Stomach (tissue), 19 donors: ENCODE data around the gene USP35. TPM values are rescaled to one million over a fixed set of nuclear protein-coding genes. Genes with fewer than 3 reads are reported as not detected.

Experiments
- DNase-seq, 2 donors: peaks; one replicate each; pipeline versions ENCODE4 v3.0.0 to v3.0.0-alpha.2; 2013 to 2019
- H3K27ac ChIP-seq, 5 donors: fragments of 200-600 bp in 4 of 5; sonication (generic) in 4 of 5; one replicate each; pipeline ENCODE4 v1.5.1; 2013 to 2019; ENCODE audit warnings: mild to moderate bottlenecking in 1 of 5, moderate library complexity in 1 of 5
- H3K27me3 ChIP-seq, 3 donors: fragments of 200-600 bp; sonication (generic); one replicate each; pipeline ENCODE4 v1.5.1; 2017 to 2019; ENCODE audit warnings: mixed run types in 1 of 3
- H3K36me3 ChIP-seq, 4 donors: fragments of 200-600 bp; sonication (generic); 1 replicate in 3 of 4; 2 replicates in 1 of 4; pipeline ENCODE4 v1.5.1; 2016 to 2019
- H3K4me1 ChIP-seq, 4 donors: fragments of 200-600 bp; sonication (generic); one replicate each; pipeline ENCODE4 v1.5.1; 2016 to 2019
- H3K4me3 ChIP-seq, 4 donors: fragments of 200-600 bp; sonication (generic) in 3 of 4; one replicate each; pipeline ENCODE4 v1.5.1; 2016 to 2019; ENCODE audit warnings: mild to moderate bottlenecking in 1 of 4
- H3K9me3 ChIP-seq, 4 donors: fragments of 200-600 bp; sonication (generic); one replicate each; pipeline ENCODE4 v1.5.1; 2016 to 2019
- CTCF ChIP-seq, 7 experiments: fragments of 450-650 bp in 4 of 7; fragments of 200-600 bp in 3 of 7; sonication (generic) in 3 of 7; IDR thresholded peaks; one replicate each; pipeline ENCODE4 v1.5.1; 2016 to 2019; ENCODE audit warnings: antibody characterized with exemption in 7 of 7, control low read depth in 2 of 7, mild to moderate bottlenecking in 1 of 7
- EP300 ChIP-seq: sonication (generic); formaldehyde crosslinking; IDR thresholded peaks from one replicate; pipeline ENCODE4 v1.6.1; 2017; ENCODE audit warnings: antibody characterized with exemption
- POLR2A ChIP-seq, 4 donors: fragments of 450-650 bp; IDR thresholded peaks; one replicate each; pipeline ENCODE4 v1.6.1; 2016; ENCODE audit warnings: antibody characterized with exemption in 4 of 4, control low read depth in 2 of 4, mild to moderate bottlenecking in 1 of 4, moderate library complexity in 1 of 4
- POLR2AphosphoS5 ChIP-seq, 3 donors: sonication (generic); formaldehyde crosslinking; IDR thresholded peaks; one replicate each; pipeline ENCODE4 v1.6.1; 2016; ENCODE audit warnings: antibody characterized with exemption in 3 of 3
- WGBS, 5 donors: extraction: QIAGEN DNeasy Blood & Tissue Kit in 3 of 5; methylation state at CpG; one replicate each; pipeline versions ENCODE4 v1.1.5 to v1.1.7; 2013 to 2018; 5-methylcytosine and 5-hydroxymethylcytosine counted together
- intact Hi-C: fragments of 100-400 bp; cut with DNase I; formaldehyde crosslinking; loops from one replicate; pipeline ENCODE4 v1.15.1; 2023; ENCODE audit warnings: low total_unique reads
- long read RNA-seq, 10 donors: transcript quantifications; one replicate each; lab custom pipeline, GENCODE V29; 2026
- polyA plus RNA-seq, 3 donors: library from polyadenylated mRNA; stranded (reverse); fragments of 200-250 nt; gene quantifications; one replicate each; pipeline ENCODE4 v1.2.3, GENCODE V29; 2013
- total RNA-seq, 5 donors: library from RNA; depleted of rRNA; stranded (reverse); fragments of >200 nt; gene quantifications; one replicate each; pipeline versions ENCODE4 v1.1.0 to v1.2.3, GENCODE V29; 2014 to 2016
- donor health status: healthy with polysubstance abuse.
- donor health status: Bipolar disorder and iron deficiency.
- donor health status: healthy.

USP35 gene
- 10 to 100 TPM in 3 of 5 donors, 1 to 10 TPM in 2; 3.3 to 68.4 (median 10.7) TPM for total RNA-seq
- polyA plus RNA-seq: 1 to 10 TPM in 2 of 3 donors, under 1 TPM in 1; 0.61 to 3.4 (median 2.8) TPM
- long read RNA-seq, donor 1: 0 reads
- long read RNA-seq, donor 2: 0 reads
- long read RNA-seq, donor 3: 0 reads
- long read RNA-seq, donor 4: 0 reads
- long read RNA-seq, donor 5: 0 reads
- long read RNA-seq, donor 6, partial matches to known transcripts: 0 of 1 reads
- long read RNA-seq, donor 6, other reads (novel, unspliced or antisense): 0 of 1 reads
- long read RNA-seq, donor 7: 0 reads
- long read RNA-seq, donor 8, partial matches to known transcripts: 0 of 1 reads
- long read RNA-seq, donor 8, other reads (novel, unspliced or antisense): 0 of 1 reads
- long read RNA-seq, donor 9: 0 reads
- long read RNA-seq, donor 10: 0 reads

DNA sequence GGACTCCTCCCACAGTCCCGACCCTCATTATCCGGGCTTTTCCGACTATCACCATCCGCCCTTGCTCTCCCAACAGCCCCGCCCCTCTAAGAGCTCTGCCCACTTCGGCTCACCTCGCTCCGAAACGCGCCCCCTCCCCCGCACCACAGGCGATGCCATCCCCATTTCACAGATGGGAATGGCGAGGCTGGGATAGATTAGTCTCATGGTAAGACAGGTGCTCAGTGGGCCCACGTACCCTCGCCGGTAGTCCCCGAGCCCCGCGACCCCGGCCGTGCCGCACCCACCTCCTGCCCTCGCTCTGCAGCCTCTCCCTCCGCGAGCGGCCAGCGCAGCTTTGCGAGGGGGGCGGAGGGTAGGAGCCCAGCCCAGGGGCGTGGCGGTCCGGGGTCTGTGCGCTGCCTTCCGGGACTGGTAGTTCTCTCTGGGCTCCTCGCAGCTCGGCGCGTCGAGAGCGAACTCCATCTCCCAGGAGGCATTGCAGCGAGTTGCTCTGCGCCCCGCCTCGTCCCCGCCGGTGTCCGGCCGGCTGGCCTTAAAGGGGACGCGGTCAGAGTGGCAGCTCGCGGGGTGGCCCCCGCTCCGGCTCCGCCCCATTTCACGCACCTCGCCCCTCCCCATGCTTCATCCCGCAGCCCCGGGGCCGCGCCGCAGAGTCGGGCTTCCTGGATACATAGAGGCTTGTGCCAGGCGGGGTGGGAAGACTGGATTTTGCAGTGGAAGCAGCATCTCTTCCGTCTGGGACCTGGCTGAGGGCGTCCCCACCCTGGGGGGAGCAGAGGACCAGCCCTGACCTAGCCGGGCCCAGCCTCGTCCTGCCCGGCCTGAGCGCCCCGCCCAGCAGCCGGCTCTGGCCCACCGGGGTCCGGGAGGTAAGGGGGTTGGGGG lies at the start of gene USP35, which contains the start of gene KCTD21:
Gene USP35 (plus strand): TSS at position 634 of the 888 bp plus-strand sequence. CDS start 7,327 bp downstream, outside the sequence.
Gene KCTD21 (minus strand): TSS at position 341 of the 888 bp plus-strand sequence. CDS start 14,072 bp downstream, outside the sequence.
- H3K36me3 ChIP-seq: peaks cover 0 to 11% (median 3%) of the 10 kb centered on the region in 4 donors
- no peaks in the 10 kb centered on the region for H3K27me3 ChIP-seq
- intact Hi-C loops: no loop called here
- DNase-seq: peak; percentile 96 to 99
- peak within 1 kb of the TSS; percentile 84 to 97 (median 88) for H3K4me3 ChIP-seq
- no peaks in the 10 kb centered on the region for H3K9me3 ChIP-seq
- 0 to 1% (median 1%) methylated on average over 16 to 74 of the region's 74 CpGs for WGBS, 5 donors
- TF ChIP-seq POLR2AphosphoS5 (IDR thresholded peaks at IDR 0.05): peak in 2 of 3 donors; percentile 91 to 92
- TF ChIP-seq CTCF (IDR thresholded peaks at IDR 0.05): no peak
- H3K4me1 ChIP-seq: peaks cover 25 to 57% (median 43%) of the 10 kb centered on the region in 4 donors
- peak within 1 kb of the TSS; percentile 76 to 92 (median 87) for H3K27ac ChIP-seq

- DNase-seq: peak; percentile 97 to 99
- 2 to 3% (median 2%) methylated on average over 44 to 52 of the region's 52 CpGs for WGBS, 5 donors
- TF ChIP-seq POLR2AphosphoS5 (IDR thresholded peaks at IDR 0.05): peak in 2 of 3 donors; percentile 81 to 94
- peak in 1 of 7 experiments; percentile 20 for TF ChIP-seq CTCF (IDR thresholded peaks at IDR 0.05)
- no peak for TF ChIP-seq EP300
- peak in 2 of 4 donors; percentile 33 to 46 for TF ChIP-seq POLR2A (IDR thresholded peaks at IDR 0.05)
- H3K27ac ChIP-seq: peak within 1 kb of the TSS; percentile 68 to 87 (median 84)
- no peaks in the 10 kb centered on the region for H3K9me3 ChIP-seq
- peaks cover 4 to 18% (median 10%) of the 10 kb centered on the region in 4 donors for H3K36me3 ChIP-seq
- H3K4me3 ChIP-seq: peak within 1 kb of the TSS; percentile 64 to 77 (median 68)
- peaks cover 7 to 29% (median 17%) of the 10 kb centered on the region in 4 donors for H3K4me1 ChIP-seq
- intact Hi-C loops: no loop called here
- H3K27me3 ChIP-seq: no peaks in the 10 kb centered on the region
Observed at GRCh38 chr11:78139422-78140391, 49.0 kb upstream of the USP35 start, which contains the start of gene ALG8. Gene ALG8 (minus strand): TSS chr11:78139626. CDS start chr11:78139588, 38 bp downstream.

GRCh38 chr11:78140392-78141077 lies 48.2 kb upstream of the USP35 start:
- 54 to 72% (median 64%) methylated on average over 17 of the region's 17 CpGs for WGBS, 5 donors
- no peaks in the 10 kb centered on the region for H3K27me3 ChIP-seq
- H3K36me3 ChIP-seq: peaks cover under 1 to 11% (median 7%) of the 10 kb centered on the region in 4 donors
- no peak for DNase-seq
- intact Hi-C loops: no loop called here
- peak overlapping the region; percentile 64 to 77 (median 68) for H3K4me3 ChIP-seq
- peaks cover 7 to 29% (median 17%) of the 10 kb centered on the region in 4 donors for H3K4me1 ChIP-seq
- peak overlapping the region in 1 of 5 donors; percentile 87 for H3K27ac ChIP-seq
- TF ChIP-seq CTCF (IDR thresholded peaks at IDR 0.05) (no peak), POLR2A (IDR thresholded peaks at IDR 0.05) (no peak), POLR2AphosphoS5 (IDR thresholded peaks at IDR 0.05) (no peak), EP300 (no peak)
- H3K9me3 ChIP-seq: no peaks in the 10 kb centered on the region
